Gastroesophageal sphincter (tissue), 3 donors: ENCODE measurements around the gene PPP2R2B.

Experiments
- CTCF ChIP-seq, 4 experiments: fragments of 200-600 bp in 2 of 4; fragments of 450-650 bp in 2 of 4; sonication (generic) in 1 of 4; IDR thresholded peaks; one replicate each; pipeline ENCODE4 v1.5.1; 2017 to 2019; ENCODE audit warnings: antibody characterized with exemption in 4 of 4, mild to moderate bottlenecking in 2 of 4, moderate library complexity in 2 of 4
- EP300 ChIP-seq: sonication (generic); formaldehyde crosslinking; IDR thresholded peaks from one replicate; pipeline ENCODE4 v1.6.1; 2017; ENCODE audit warnings: antibody characterized with exemption, mild to moderate bottlenecking
- POLR2A ChIP-seq, 2 donors: fragments of 450-650 bp; IDR thresholded peaks; one replicate each; pipeline ENCODE4 v1.6.1; 2017; ENCODE audit warnings: antibody characterized with exemption in 2 of 2, mild to moderate bottlenecking in 2 of 2, moderate library complexity in 1 of 2
- POLR2AphosphoS5 ChIP-seq: sonication (generic); formaldehyde crosslinking; IDR thresholded peaks from one replicate; pipeline ENCODE4 v1.6.1; 2017; ENCODE audit warnings: antibody characterized with exemption

DNA sequence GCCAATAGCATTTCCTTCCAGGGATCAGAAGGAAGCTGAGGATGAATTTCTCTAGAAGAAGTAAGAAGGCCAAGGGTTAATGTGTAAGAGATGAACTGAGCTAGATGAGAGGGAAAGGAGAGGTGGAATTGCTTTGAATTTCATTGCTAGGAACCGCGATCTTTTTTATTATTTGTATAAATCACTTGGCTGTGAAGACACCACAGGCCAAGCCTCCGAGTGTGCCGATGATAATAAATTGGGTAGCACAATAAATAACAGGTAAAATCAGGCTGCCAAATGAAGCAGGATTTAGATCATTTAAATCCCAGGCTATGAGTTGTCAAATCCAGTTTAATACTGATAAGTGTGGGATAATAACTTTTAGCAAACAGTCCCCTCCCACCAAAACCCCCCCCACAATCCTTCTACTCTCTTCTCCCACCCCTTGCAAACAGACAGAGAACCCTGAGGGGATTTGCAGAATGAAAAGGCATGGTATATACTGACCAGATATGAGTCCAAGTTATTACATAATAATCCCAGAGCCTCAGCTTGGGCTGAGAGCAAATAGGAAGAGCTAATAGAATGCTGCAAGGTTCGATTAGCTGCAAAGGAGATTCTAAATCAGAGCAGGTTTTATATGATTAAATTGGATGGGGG, 143.5 kb downstream of the PPP2R2B start:
- TF ChIP-seq CTCF (IDR thresholded peaks at IDR 0.05), result no peak
- TF ChIP-seq POLR2A (IDR thresholded peaks at IDR 0.05), result no peak
- TF ChIP-seq EP300, result no peak
- no peak for TF ChIP-seq POLR2AphosphoS5
